Retinal pigment epithelial cell (primary cell): ENCODE data around the gene MIOS.

Source experiments
- DNase-seq: peaks from one replicate; pipeline ENCODE4 v3.0.0-alpha.2; 2010; ENCODE audit warnings: low read depth
- H3K4me3 ChIP-seq: 2 replicates; pipeline ENCODE4 v1.5.1; 2011; ENCODE audit warnings: mild to moderate bottlenecking, low read length, control low read depth, moderate library complexity
- CTCF ChIP-seq: conservative IDR thresholded peaks from 2 replicates; pipeline ENCODE4 v1.5.1; 2011; ENCODE audit warnings: low read depth, low read length, control low read depth, inconsistent platforms

Gene MIOS

GRCh38 chr7:7526006-7526405, 40.7 kb upstream of the MIOS start:
- DNase-seq, result no peak
- no peak overlapping the region for H3K4me3 ChIP-seq
- TF ChIP-seq CTCF, result no peak

- H3K4me3 ChIP-seq, result no peak overlapping the region
- no peak for DNase-seq
- no peak for TF ChIP-seq CTCF
Observed at GRCh38 chr7:7527047-7527446, 39.6 kb upstream of the MIOS start.

GRCh38 chr7:7529328-7529727, 37.4 kb upstream of the MIOS start:
- TF ChIP-seq CTCF, result no peak
- DNase-seq, result no peak
- H3K4me3 ChIP-seq, result no peak overlapping the region

- no peak overlapping the region for H3K4me3 ChIP-seq
- TF ChIP-seq CTCF, result no peak
- DNase-seq, result no peak
Observed at GRCh38 chr7:7533831-7534430, 32.8 kb upstream of the MIOS start.

- DNase-seq, result no peak
- no peak for TF ChIP-seq CTCF
Observed at GRCh38 chr7:7535691-7536090, 31.0 kb upstream of the MIOS start, which contains the start of gene COL28A1. TSS of gene COL28A1 (minus strand) at chr7:7535873. CDS start at chr7:7532875, 2,998 bp downstream.

GRCh38 chr7:7536396-7537019, 30.2 kb upstream of the MIOS start:
- DNase-seq, result no peak
- no peak for TF ChIP-seq CTCF
- no peak overlapping the region for H3K4me3 ChIP-seq

More at GRCh38 chr7:7535691-7536090, 31.0 kb upstream of the MIOS start, which contains the start of gene COL28A1:
- H3K4me3 ChIP-seq, result no peak within 1 kb of the TSS

GRCh38 chr7:7537711-7538110, 29.0 kb upstream of the MIOS start:
- no peak overlapping the region for H3K4me3 ChIP-seq
- no peak for DNase-seq
- TF ChIP-seq CTCF, result no peak
